ENCODE data around the gene NDEL1.
"Not testable (repeated sequence)": the region's sequence is repeated elsewhere in the genome, so short reads cannot be mapped to it uniquely, and the experiment has no call there.

NDEL1 gene

DNA sequence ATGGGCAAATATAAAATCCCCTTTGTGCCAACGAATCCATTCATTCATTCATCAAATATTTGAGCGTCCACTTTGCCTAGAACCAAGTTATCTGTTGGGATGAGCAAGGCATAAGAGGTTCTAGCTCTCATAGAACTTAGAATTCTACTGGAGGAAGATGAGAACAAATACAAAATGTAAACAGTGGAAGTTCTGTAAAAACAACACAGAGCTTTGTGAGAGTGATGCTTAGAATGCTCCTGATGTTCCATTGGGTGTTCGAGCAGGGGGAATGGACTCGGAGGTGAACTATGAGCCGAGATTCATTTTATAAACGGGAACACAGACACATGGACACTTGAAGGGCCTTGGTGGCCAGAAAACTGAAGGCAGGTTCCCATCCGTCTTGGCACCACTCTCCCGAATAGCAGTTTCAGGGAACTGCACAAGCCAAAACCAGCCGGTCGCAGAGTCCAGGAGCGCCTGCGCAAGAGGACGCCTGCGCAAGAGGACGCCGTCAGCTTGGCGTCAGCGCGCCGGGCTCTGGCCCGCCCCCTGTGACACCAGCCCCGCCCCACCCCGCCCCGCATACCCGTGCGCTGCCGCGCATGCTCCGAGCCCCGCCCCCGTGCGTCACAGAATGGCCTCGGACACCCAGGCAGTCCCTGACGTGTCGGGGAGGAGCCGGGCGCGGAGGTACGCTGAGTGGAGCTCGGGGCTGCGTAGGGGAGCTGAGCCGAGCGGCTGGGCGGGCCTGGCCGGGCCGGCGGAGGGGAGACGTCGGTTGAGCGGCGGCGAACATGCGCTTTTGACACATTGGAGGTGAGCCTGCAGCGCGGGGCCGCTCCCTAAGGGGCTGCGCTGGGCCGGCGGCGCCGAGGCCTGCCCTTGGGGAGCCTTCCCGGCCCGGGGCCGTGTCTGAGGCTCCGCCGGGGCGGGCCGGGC lies at the start of gene NDEL1:
NDEL1 (plus strand) TSS at position 640 of the 924 bp plus-strand sequence. CDS start 8,388 bp downstream, outside the sequence.
- peak; percentile 97 for DNase-seq

DNA sequence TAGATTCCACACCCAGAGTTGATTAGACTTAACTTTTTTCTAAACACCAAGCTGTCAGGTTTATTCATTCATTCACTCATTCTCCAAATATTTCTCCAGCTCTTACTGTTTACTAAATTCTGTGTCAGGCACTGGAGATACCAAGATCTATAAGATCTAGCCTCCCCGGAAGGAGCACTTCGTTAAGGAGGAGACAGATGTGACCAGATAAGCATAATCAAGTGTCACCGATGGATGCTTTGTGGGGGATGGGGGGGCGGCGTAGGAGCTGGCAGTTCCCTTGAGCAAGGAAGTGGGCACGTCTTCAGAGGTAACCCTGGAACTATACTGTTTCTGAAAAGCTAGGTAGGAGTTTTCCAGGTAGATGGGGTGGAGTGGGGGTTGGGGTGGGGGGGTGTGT lies 48.8 kb upstream of the NDEL1 start:
- DNase-seq: no peak

- DNase-seq: no peak
Observed at GRCh38 chr17:8387914-8388651, 47.6 kb upstream of the NDEL1 start.

GRCh38 chr17:8391711-8392110 lies 44.0 kb upstream of the NDEL1 start:
- DNase-seq: no peak

DNA sequence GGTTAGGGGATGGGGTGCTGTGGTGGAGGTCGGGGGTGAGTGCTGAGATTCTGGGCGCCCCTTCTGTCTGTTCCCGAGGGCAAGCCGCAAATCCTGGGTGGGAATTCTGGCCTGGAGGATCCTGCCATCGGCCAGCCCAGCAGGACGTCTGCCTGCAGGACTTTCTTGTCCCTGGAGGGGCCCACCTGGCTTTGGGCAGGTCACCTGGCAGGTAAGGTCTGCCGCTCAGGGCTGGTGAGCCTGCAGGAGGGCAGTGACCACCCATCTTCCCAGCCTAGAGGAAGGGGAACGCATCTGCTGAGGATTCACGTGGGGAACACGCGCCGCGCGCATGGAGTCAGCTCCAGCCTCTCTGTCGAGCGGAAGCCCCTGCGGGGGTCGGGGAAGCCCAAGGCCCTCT lies 43.4 kb upstream of the NDEL1 start:
- DNase-seq: no peak

GRCh38 chr17:8392674-8393469 lies 42.8 kb upstream of the NDEL1 start:
- DNase-seq: no peak

DNA sequence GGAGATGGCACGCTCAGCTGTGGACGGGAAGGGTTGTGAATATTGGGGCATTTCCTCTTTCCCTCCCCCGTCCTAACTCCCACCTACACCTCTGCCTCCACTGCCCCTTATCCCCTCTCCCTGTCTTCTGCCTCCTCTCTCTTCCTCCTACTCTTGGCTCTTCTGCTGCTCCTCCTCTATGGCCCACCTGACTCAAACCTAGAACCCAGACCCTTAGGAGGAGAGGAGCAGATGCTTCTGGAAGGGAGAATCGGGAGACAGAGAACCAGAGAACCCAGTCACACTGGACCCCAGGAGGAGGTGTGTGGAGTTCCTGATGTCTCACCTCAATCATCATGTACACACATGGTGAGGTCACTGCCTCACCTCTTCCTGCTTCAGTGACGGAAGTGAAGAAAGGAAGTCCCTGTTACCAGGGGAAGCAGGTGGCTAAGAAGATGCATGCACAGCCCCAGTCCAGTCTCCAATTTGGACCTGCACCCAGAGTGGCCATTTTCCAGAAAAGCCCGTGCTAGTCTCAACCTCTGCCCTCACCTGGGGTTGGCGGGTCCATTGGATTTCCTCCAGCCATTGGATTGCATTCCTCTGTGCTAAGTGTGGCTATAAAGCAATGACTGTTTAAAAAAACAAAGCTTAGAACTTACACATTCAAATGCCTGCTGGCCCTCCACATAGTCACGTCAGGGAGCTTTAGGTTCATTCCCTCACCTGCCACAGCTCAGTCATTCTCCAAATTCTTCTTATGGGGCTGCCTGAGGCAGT lies 42.0 kb upstream of the NDEL1 start:
- no peak for DNase-seq

- not testable (repeated sequence) for DNase-seq
Observed at GRCh38 chr17:8394497-8394896, 41.2 kb upstream of the NDEL1 start.

- DNase-seq: no peak
Observed at GRCh38 chr17:8397636-8398035, 38.0 kb upstream of the NDEL1 start, which contains the start of gene RNF222. RNF222 (minus strand) TSS chr17:8397827; CDS start chr17:8393461, 4,366 bp downstream.

DNA sequence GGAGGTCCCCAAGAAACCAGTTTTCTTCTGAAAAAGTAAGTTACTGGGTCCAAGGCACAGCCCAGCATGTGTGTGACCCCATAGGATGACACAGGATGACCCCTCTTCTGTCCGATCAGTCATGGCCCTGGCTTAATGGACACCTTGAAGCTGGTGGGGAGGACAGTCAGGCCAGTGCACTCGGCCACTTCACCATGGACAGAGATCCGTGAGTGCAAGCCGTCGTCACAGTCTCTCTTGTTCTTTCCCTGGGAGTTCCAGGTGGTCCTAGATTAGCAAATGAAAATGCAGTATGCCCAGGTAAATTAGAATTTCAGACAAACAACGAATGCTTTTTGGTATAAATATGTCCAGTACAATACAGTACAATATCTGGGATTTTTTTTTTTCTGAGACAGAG lies 36.7 kb upstream of the NDEL1 start:
- DNase-seq: no peak

DNA sequence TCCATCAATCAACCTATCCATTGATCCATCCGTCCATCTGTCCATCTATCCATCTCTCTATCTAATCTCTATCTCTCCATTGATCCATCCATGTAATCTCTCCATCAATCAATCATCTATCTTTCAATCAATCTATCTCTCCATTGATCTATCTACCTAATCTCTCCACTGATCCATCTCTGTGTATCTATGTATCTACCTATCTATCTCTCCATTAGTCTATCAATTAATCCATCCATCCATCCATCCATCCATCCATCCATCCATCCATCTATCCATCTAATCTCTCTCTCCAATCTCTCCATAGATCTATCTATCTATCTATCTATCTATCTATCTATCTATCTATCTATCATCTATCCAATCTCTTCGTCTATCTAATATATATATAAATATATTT lies 34.6 kb upstream of the NDEL1 start:
- DNase-seq: no peak

DNA sequence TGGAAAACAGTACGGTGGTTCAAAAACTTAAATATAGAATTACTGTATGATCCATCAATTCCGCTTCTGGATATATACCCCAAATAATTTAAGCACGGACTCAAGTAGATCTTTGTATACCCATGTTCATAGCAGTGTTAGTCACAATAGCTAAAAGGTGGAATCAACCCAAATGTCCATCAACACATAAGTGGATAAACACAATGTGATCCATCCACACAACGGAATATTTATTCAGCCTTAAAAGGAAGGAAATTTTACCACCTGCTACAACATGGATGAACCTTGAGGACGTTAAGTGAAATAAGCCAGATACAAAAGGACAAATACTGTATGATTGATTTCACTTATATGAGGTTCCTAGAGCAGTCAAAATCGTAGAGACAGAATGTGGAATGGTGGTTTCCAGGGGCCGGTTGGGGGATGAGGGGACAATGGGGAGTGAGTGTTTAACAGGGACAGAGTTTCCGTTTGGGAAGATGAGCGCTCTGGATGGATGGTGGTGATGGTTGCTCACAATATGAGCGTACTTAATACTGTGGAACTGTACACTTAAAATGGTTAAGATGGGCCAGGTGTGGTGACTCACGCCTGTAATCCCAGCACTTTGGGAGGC lies 32.7 kb upstream of the NDEL1 start:
- DNase-seq: no peak

DNA sequence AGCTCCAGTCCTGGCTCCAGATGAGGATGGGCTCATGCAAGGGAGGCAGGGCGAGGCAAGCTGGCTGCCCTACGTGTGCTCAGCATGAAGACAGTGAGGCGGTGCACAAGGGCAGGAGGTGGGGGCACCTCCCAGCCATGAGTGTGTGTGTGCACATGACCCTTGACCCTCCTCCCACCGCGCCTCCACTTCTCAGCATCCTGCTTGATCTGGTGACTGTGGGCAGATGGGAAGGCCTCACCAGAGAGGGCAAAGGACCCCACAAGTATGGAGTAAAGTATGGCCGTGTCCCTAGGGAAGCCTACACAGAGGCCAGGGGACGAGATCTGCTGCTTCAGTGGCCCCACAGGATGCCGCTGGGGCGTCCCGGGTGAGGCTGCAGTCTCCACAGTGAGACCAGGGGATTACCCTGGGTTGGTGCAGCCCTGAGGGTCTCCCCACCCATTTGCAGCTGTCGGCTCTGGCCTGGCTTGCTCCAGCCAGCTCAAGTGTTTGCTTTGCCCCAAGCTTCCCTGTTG lies 30.1 kb upstream of the NDEL1 start:
- no peak for DNase-seq

- no peak for DNase-seq
Observed at GRCh38 chr17:8406174-8406573, 29.5 kb upstream of the NDEL1 start.

DNA sequence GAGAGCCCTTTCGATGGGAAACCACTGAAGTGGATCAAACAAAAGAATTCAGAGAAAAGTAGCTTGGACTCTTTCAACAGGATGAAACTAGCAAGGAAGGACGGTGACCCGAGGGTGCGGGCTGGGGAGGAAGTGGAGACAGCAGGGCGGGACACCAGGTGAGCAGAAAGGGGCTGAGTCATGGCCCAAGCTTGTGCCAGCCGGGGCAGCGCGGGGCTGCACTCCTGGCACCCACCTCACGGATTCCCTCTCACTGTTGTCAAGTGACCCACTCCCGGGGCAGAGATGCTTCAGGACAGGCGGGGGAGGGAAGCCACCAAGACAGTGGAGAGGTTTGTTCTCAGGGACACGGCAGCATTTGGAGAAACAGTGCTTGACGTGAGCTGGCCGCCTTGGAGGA lies 27.3 kb upstream of the NDEL1 start:
- no peak for DNase-seq

GRCh38 chr17:8409966-8410882 lies 25.5 kb upstream of the NDEL1 start:
- DNase-seq: peak; percentile 93

- DNase-seq: no peak
Observed at GRCh38 chr17:8410883-8411238, 24.8 kb upstream of the NDEL1 start.

DNA sequence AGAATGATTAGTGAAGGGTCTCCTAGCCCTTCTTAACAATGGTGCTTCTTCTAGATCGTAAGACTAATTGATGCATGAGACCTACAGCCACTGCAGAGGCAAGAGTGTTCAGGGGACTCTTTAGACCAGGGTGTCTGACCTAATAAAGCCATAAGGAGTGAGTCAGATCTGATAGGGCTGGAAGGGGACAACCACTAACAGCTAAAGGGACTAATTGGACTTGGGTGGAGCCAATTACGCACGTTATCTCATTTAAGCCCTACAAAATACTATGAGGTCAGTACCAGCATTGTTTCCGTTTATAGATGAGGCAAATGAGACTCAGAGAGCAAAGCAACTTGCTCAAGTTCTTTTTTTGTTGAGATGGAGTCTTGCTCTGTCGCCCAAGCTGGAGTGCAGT lies 23.6 kb upstream of the NDEL1 start:
- DNase-seq: no peak

GRCh38 chr17:8413328-8413727 lies 22.4 kb upstream of the NDEL1 start:
- no peak for DNase-seq

DNA sequence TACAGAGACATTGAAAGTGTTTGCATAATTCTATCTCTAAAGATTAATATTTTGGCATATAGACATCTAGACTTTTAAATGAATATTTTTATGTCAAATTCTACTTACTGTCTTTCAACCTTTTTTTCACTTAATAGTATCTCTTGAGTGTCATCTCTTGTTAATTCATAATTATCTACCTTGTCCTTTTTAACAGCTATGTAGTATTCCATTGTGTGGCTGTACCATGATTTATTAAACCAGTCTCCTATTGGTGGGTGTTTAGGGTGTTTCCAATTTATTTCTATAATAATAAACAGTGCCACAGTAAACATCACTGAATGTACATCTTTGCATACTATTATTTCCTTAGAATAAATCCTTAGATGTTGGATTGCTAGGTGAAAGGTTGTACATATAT lies 21.7 kb upstream of the NDEL1 start:
- DNase-seq: no peak

- no peak for DNase-seq
Observed at GRCh38 chr17:8417806-8418205, 17.9 kb upstream of the NDEL1 start.
